ENCODE results near the gene DDN.

DDN gene

GRCh38 chr12:49037111-49037946 lies 38.2 kb upstream of the DDN start:
- TF ChIP-seq CTCF (IDR thresholded peaks at IDR 0.05; ENCODE audit: insufficient read depth, low read depth, low read length, missing control alignments): no peak
- H3K4me3 ChIP-seq (ENCODE audit: low read depth, low read length): no peak overlapping the region
- no peak for DNase-seq (ENCODE audit: low read depth)

GRCh38 chr12:49036029-49036428 lies 36.9 kb upstream of the DDN start:
- DNase-seq (ENCODE audit: low read depth): no peak
- H3K4me3 ChIP-seq (ENCODE audit: low read depth, low read length): no peak overlapping the region
- no peak for TF ChIP-seq CTCF (IDR thresholded peaks at IDR 0.05; ENCODE audit: insufficient read depth, low read depth, low read length, missing control alignments)

- no peak for TF ChIP-seq CTCF (IDR thresholded peaks at IDR 0.05; ENCODE audit: insufficient read depth, low read depth, low read length, missing control alignments)
- H3K4me3 ChIP-seq (ENCODE audit: low read depth, low read length): no peak overlapping the region
- DNase-seq (ENCODE audit: low read depth): no peak
Measured at GRCh38 chr12:49034286-49034622, 35.1 kb upstream of the DDN start.

- TF ChIP-seq CTCF (IDR thresholded peaks at IDR 0.05; ENCODE audit: insufficient read depth, low read depth, low read length, missing control alignments): no peak
- no peak for DNase-seq (ENCODE audit: low read depth)
- no peak overlapping the region for H3K4me3 ChIP-seq (ENCODE audit: low read depth, low read length)
Measured at GRCh38 chr12:49033611-49034285, 34.6 kb upstream of the DDN start.

GRCh38 chr12:49032679-49033447 lies 33.7 kb upstream of the DDN start:
- no peak for TF ChIP-seq CTCF (IDR thresholded peaks at IDR 0.05; ENCODE audit: insufficient read depth, low read depth, low read length, missing control alignments)
- no peak for DNase-seq (ENCODE audit: low read depth)
- no peak overlapping the region for H3K4me3 ChIP-seq (ENCODE audit: low read depth, low read length)

GRCh38 chr12:49032276-49032675 lies 33.1 kb upstream of the DDN start:
- no peak for TF ChIP-seq CTCF (IDR thresholded peaks at IDR 0.05; ENCODE audit: insufficient read depth, low read depth, low read length, missing control alignments)
- no peak overlapping the region for H3K4me3 ChIP-seq (ENCODE audit: low read depth, low read length)
- no peak for DNase-seq (ENCODE audit: low read depth)
